Endothelial cell of umbilical vein (primary cell): Measurements from ENCODE around the gene GTF2H1. TPM values are rescaled to one million over a fixed set of nuclear protein-coding genes. Genes with fewer than 3 reads are reported as not detected.

Experiments
- BruUV-seq: library from RNA; stranded (reverse); fragments of 400-500 nt; replicated peaks from 2 replicates; lab custom pipeline; 2021; lab: Mats Ljungman, UMichigan
- CTCF ChIA-PET: fragments of 300-600, 350-600 bp; sonication (Branson Sonifier 250); formaldehyde crosslinking; loops from one replicate; lab custom pipeline; 2021; ENCODE audit warnings: antibody characterized with exemption, inconsistent platforms; lab: Charles Lee
- POLR2A ChIA-PET: fragments of 300-600, 350-600 bp; sonication (Branson Sonifier 250); formaldehyde crosslinking; loops from one replicate; lab custom pipeline; 2021; ENCODE audit warnings: antibody characterized with exemption, inconsistent platforms; lab: Charles Lee
- DNase-seq: peaks from one replicate; pipeline ENCODE4 v3.0.0-alpha.2; 2011; ENCODE audit warnings: low read depth, low spot score
- FAIRE-seq: peaks from 2 replicates; lab custom pipeline; 2011; peaks lifted over from hg19 to GRCh38; lab: Jason Lieb, UNC
- H2AFZ ChIP-seq: 2 replicates; pipeline ENCODE4 v1.6.0; 2012; ENCODE audit warnings: low read depth, low read length, control low read depth, inconsistent platforms
- H3K27ac ChIP-seq: 2 replicates; pipeline ENCODE4 v1.5.1; 2011; ENCODE audit warnings: low read depth, mild to moderate bottlenecking, control low read depth, low read length, moderate library complexity; ENCODE audit not compliant: insufficient read depth
- H3K27me3 ChIP-seq, 2 experiments: 2 replicates each; pipeline versions ENCODE4 v1.6.0 to v1.6.1; 2011; ENCODE audit warnings: low read length in 2 of 2, mixed read lengths in 1 of 2; ENCODE audit not compliant: control insufficient read depth in 2 of 2, insufficient read depth in 2 of 2
- H3K36me3 ChIP-seq, 2 experiments: 2 replicates in 1 of 2; 3 replicates in 1 of 2; pipeline ENCODE4 v1.5.1; 2011; ENCODE audit warnings: low read length in 2 of 2, mild to moderate bottlenecking in 1 of 2, moderate library complexity in 1 of 2; ENCODE audit not compliant: control insufficient read depth in 2 of 2, insufficient read depth in 2 of 2; ENCODE audit errors: extremely low read depth in 1 of 2
- H3K4me1 ChIP-seq: 3 replicates; pipeline ENCODE4 v1.5.1; 2011; ENCODE audit warnings: mild to moderate bottlenecking, low read length; ENCODE audit not compliant: control insufficient read depth, insufficient read depth; ENCODE audit errors: extremely low read depth
- H3K4me2 ChIP-seq: 2 replicates; pipeline ENCODE4 v1.6.1; 2011; ENCODE audit warnings: low read length, control low read depth, mixed read lengths; ENCODE audit not compliant: insufficient read depth
- H3K4me3 ChIP-seq, 3 experiments: fragments of 200-600 bp in 1 of 3; sonication (generic), shearing (Covaris generic) in 1 of 3; replicated peaks in 1 of 3; 2 replicates each; pipeline ENCODE4 v1.5.1; 2011 to 2016; ENCODE audit warnings: control low read depth in 3 of 3, low read length in 3 of 3, mild to moderate bottlenecking in 2 of 3, inconsistent platforms in 1 of 3, low read depth in 1 of 3, moderate library complexity in 1 of 3; ENCODE audit not compliant: insufficient read depth in 1 of 3
- H3K79me2 ChIP-seq: 2 replicates; pipeline ENCODE4 v1.6.0; 2012; ENCODE audit warnings: low read length, inconsistent platforms; ENCODE audit not compliant: control insufficient read depth, insufficient read depth
- H3K9ac ChIP-seq: replicated peaks from 2 replicates; pipeline ENCODE3; 2011; ENCODE audit warnings: low read length, control low read depth; ENCODE audit not compliant: insufficient read depth; ENCODE audit errors: extremely low read depth
- H3K9me1 ChIP-seq: replicated peaks from 3 replicates; pipeline ENCODE4 v1.6.0; 2011; ENCODE audit warnings: mild to moderate bottlenecking, low read length; ENCODE audit not compliant: control insufficient read depth, insufficient read depth; ENCODE audit errors: extremely low read depth
- H3K9me3 ChIP-seq: replicated peaks from 2 replicates; pipeline ENCODE4 v1.5.1; 2012; ENCODE audit warnings: low read length, inconsistent platforms; ENCODE audit not compliant: control insufficient read depth, insufficient read depth
- H4K20me1 ChIP-seq: replicated peaks from 2 replicates; pipeline ENCODE3; 2011; ENCODE audit warnings: mild to moderate bottlenecking, low read length; ENCODE audit not compliant: control insufficient read depth, insufficient read depth; ENCODE audit errors: extremely low read depth
- EZH2 ChIP-seq: IDR thresholded peaks from 2 replicates; pipeline ENCODE4 v1.6.1; 2012; ENCODE audit warnings: borderline replicate concordance, low read depth, mild to moderate bottlenecking, moderate library complexity, low read length, inconsistent platforms; ENCODE audit not compliant: severe bottlenecking
- FOS ChIP-seq: IDR thresholded peaks from 2 replicates; pipeline ENCODE4 v1.6.1; 2011; ENCODE audit warnings: mild to moderate bottlenecking, low read length, moderate library complexity, borderline replicate concordance; ENCODE audit not compliant: insufficient read depth
- GATA2 ChIP-seq: IDR thresholded peaks from 2 replicates; pipeline ENCODE4 v1.7.0; 2011; ENCODE audit warnings: low read depth, mild to moderate bottlenecking, moderate library complexity, mixed read lengths, low read length; ENCODE audit not compliant: insufficient read length, insufficient read depth
- JUN ChIP-seq: IDR thresholded peaks from 2 replicates; pipeline ENCODE4 v1.6.1; 2011; ENCODE audit warnings: borderline replicate concordance, low read depth; ENCODE audit not compliant: insufficient read length, insufficient read depth
- MYC ChIP-seq: IDR thresholded peaks from one replicate; pipeline ENCODE4 v1.6.1; 2011; ENCODE audit warnings: mild to moderate bottlenecking, low read depth, low read length
- POLR2A ChIP-seq: IDR thresholded peaks from 2 replicates; pipeline ENCODE4 v1.6.1; 2012; ENCODE audit warnings: low read depth, mild to moderate bottlenecking, control low read depth, low read length
- POLR2AphosphoS5 ChIP-seq: IDR thresholded peaks from 2 replicates; pipeline ENCODE4 v1.6.1; 2012; ENCODE audit warnings: low read depth, mild to moderate bottlenecking, control low read depth, low read length, moderate library complexity; ENCODE audit not compliant: insufficient read depth
- dilution Hi-C: fragments of 300-500 bp; cut with MboI; formaldehyde crosslinking; loops from one replicate; pipeline ENCODE4 v1.15.0; 2019; ENCODE audit warnings: low sequenced_read_pairs; ENCODE audit not compliant: extremely low pct_ligation_motif_present
- intact Hi-C: fragments of 100-400 bp; cut with micrococcal nuclease; formaldehyde crosslinking; loops from one replicate; pipeline ENCODE4 v1.10.0; 2022
- polyA plus RNA-seq, 4 experiments: library from polyadenylated mRNA; depleted of rRNA in 3 of 4; stranded (reverse) in 3 of 4; unstranded in 1 of 4; fragments of >200 nt; gene quantifications; 2 replicates each; pipeline versions ENCODE4 v1.2.1 to v1.2.3, GENCODE V29; 2011 to 2012; ENCODE audit warnings: missing spikeins in 1 of 4
- total RNA-seq: library from RNA; stranded (reverse); gene quantifications from 2 replicates; pipeline ENCODE4 v1.2.3, GENCODE V29; 2021
- TF ChIP-seq, protein P1 (sequence below): IDR thresholded peaks from 2 replicates; pipeline ENCODE4 v1.6.1; 2011; ENCODE audit not compliant: insufficient read depth, insufficient read length
- TF ChIP-seq, protein P2 (sequence below), 2 donors: IDR thresholded peaks; 1 replicate in 1 of 2; 2 replicates in 1 of 2; pipeline ENCODE4 v1.5.1; 2011; ENCODE audit warnings: low read length in 2 of 2, mild to moderate bottlenecking in 2 of 2, moderate library complexity in 2 of 2, control low read depth in 1 of 2, inconsistent platforms in 1 of 2, low read depth in 1 of 2; ENCODE audit not compliant: insufficient read depth in 1 of 2; ENCODE audit errors: extremely low read depth in 1 of 2

GTF2H1 gene
- total and polyA plus RNA-seq, 2 donors (not counting 3 experiments of a cell fraction or from before 2014, with no cell fraction given): 15.7 to 47.7 TPM

DNA sequence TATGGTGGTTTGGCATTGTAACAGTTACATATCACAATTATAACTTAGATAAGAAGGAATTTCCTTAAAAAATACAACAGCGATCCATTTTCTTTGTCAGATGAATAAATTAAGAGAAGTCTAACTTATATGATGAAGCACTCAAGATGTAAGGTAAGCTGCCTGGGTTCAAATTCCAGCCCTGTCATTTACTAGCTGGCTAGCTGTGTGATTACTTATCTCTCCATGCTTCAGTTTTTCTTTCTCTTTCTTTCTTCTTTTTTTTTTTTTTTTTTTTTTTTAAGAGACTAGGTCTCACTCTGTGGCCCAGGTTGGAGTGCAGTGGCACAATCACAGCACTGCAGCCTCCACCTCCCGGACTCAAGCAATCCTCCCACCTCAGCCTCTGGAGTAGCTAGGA is 49.8 kb downstream of the GTF2H1 start:
- no peak overlapping the region for H2AFZ ChIP-seq
- peaks cover 0 to 2% of the 10 kb centered on the region in 2 experiments for H3K36me3 ChIP-seq
- CTCF ChIA-PET: interaction anchor here (1.5 to 1.9 kb wide), 2 partner anchors 129 to 403 kb away, joined by 3 to 8 read pairs; no protein-coding TSS in a partner anchor
- no peak for TF ChIP-seq POLR2AphosphoS5
- no peak for TF ChIP-seq POLR2A
- TF ChIP-seq EZH2: no peak
- no peak for TF ChIP-seq FOS
- TF ChIP-seq, protein P1, sequence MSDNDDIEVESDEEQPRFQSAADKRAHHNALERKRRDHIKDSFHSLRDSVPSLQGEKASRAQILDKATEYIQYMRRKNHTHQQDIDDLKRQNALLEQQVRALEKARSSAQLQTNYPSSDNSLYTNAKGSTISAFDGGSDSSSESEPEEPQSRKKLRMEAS: no peak
- TF ChIP-seq, protein P2, sequence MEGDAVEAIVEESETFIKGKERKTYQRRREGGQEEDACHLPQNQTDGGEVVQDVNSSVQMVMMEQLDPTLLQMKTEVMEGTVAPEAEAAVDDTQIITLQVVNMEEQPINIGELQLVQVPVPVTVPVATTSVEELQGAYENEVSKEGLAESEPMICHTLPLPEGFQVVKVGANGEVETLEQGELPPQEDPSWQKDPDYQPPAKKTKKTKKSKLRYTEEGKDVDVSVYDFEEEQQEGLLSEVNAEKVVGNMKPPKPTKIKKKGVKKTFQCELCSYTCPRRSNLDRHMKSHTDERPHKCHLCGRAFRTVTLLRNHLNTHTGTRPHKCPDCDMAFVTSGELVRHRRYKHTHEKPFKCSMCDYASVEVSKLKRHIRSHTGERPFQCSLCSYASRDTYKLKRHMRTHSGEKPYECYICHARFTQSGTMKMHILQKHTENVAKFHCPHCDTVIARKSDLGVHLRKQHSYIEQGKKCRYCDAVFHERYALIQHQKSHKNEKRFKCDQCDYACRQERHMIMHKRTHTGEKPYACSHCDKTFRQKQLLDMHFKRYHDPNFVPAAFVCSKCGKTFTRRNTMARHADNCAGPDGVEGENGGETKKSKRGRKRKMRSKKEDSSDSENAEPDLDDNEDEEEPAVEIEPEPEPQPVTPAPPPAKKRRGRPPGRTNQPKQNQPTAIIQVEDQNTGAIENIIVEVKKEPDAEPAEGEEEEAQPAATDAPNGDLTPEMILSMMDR (IDR thresholded peaks at IDR 0.05; ENCODE audit: extremely low read depth in 1 of 2, insufficient read depth in 1 of 2, low read depth in 1 of 2, low read length in 2 of 2): no peak
- TF ChIP-seq JUN: no peak
- no peak for TF ChIP-seq MYC
- TF ChIP-seq GATA2: no peak
- H4K20me1 ChIP-seq: no peaks in the 10 kb centered on the region
- H3K9me1 ChIP-seq: no peaks in the 10 kb centered on the region
- no peak for DNase-seq
- no peak overlapping the region for H3K4me3 ChIP-seq
- FAIRE-seq: no peak
- no peaks in the 10 kb centered on the region for H3K79me2 ChIP-seq
- no peaks in the 10 kb centered on the region for H3K4me1 ChIP-seq
- intact Hi-C loops (no loop called here), dilution Hi-C loops (no loop called here)
- no peaks in the 10 kb centered on the region for H3K27me3 ChIP-seq
- POLR2A ChIA-PET: no interaction called here
- no TSS peak for BruUV-seq
- H3K4me2 ChIP-seq: no peak overlapping the region
- H3K9me3 ChIP-seq: no peaks in the 10 kb centered on the region
- H3K9ac ChIP-seq: no peak overlapping the region
- no peak overlapping the region for H3K27ac ChIP-seq
